Activated naive CD4-positive, alpha-beta T cell treated with anti-CD3 and anti-CD28 coated beads, Interleukin-2, amount 10 ng/mL, durations not matched to agents 5 hours and 36 hours (primary cell): ENCODE measurements around the gene C1orf167. TPM values are rescaled to one million over a fixed set of nuclear protein-coding genes. Genes with fewer than 3 reads are reported as not detected.

Experiments
- total RNA-seq, 2 experiments: library from RNA; stranded (reverse); gene quantifications; one replicate each; pipeline ENCODE4 v1.2.3, GENCODE V29; 2021

Gene C1orf167, protein sequence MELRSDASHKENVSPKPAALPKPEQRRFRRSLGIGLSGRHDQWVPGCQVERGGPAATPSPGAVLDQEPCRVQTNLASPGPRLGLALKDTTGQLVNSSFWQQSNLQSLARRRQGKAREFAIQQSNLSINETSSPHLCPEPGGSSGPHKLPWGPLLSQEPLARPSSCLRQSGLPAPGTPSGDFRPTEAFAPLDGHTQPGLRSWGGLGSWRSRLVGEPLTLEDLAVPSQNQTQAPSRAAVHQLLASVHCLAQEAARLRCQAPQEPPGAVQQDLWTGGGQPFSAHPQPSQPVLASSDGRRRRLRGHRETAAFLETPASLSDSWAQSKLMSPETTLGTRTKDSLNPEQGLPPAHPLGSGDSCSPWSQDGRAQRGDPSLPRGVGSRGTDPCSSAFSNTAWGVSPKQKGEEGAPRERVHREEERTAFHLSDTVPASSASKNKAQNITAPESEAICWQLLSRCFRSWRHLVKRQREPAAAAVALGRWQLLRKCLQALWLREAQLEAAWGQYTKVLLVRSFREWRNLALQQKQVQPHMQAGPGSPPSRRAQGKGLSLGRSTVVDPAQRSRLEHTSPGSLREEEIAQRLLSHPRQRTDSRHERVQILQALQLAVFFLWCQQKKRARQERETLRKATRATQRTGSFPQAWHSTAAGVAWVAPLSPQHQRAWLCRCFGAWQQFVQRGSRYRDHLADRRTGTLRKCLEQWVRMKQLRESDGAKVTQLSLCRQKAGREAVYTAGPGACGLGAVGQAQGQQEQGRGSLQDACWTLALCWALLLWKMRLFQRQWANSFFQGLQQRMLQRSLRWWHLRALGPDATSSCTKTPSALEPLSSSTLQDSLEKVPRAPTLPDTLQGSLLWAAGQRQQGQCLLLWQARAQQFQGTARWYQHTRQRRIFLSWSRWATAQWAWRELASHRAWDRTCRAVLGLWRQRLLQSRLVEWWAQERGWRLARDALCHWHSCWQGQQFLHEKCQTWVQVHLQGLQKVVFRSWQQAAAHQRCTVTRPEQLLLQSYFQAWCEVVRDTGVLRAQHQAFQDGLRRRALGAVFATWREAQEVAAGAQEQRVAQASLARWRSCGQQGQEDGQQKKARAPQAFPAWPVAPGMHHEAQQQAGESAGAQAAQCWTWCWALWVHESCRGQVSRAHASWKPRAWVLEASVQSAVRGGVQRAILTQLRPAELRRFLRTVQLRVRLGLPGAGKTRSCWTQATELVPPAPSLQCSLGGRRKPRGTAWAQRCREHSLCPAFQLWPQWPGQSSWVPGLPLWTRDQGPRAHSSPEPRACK (N-terminal part only)
- total RNA-seq, result not detected

GRCh38 chr1:11761988-11762406 lies at the start of gene C1orf167:
Gene C1orf167, plus strand, starts transcription at chr1:11762193. Its CDS starts 2,208 bp downstream, at chr1:11764401.

DNA sequence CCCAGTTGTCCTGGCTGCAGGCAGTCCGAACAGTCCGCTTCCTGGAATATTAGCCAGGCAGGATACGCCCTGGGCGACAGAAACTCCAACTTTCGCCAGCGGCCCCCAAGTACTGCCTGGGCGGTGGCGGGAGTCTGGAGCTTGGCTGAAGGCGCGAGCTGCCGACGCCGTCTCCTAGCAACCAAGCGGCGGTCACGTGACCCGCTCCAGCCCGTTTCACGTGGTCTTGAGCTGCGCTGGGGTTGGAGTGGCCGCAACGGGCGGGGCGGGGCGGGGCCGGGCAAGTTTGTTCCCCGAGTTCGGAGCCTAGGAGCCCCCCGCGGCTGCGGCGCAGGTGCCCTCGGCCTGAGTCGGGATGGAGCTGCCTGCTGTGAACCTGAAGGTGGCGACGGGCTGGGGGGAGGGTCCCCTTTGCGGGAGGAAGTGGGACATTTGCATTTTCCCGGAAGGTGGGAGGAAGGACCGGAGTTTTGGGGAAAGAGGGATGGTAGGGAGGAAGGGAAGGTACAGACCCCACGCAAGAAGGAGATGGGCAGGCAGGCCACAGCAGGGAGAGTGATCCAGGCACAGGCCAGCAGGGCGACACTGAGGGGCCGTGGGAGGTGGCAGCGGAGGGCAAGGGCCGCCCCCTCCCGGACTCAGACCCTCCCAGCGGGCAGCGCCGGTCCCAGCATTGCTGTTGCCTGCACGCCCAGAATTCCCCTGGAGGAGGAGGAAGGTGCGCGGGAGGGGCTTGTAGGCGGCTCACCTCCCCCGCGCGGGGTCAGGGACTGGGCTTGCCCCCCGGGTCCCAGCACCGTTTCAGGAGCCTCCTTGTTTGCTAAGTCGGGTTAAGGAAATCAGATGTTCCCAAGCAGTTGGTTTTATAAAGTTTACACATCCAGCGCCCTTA lies 25.9 kb upstream of the C1orf167 start, which contains the start of gene AGTRAP:
TSS of gene AGTRAP (plus strand) at position 283 of the 892 bp plus-strand sequence. CDS start at position 356, 73 bp downstream.

GRCh38 chr1:11805422-11806306 lies 43.7 kb downstream of the C1orf167 start, which contains the start of the genes CLCN6 and MTHFR:
Gene CLCN6, plus strand, starts transcription at chr1:11806191. Its CDS starts 72 bp downstream, at chr1:11806263.
Gene MTHFR, minus strand, starts transcription at chr1:11805964. Its CDS starts 2,848 bp downstream, at chr1:11803116.

Other genes starting within 250 kb of the C1orf167 start
- gene FBXO2, start 107.8 kb upstream of the C1orf167 start, total RNA-seq, result 1 to 10 TPM; 1.4 to 2.1 TPM
- gene FBXO44, start 107.3 kb upstream of the C1orf167 start, total RNA-seq, result 10 to 100 TPM; 32.9 to 33.1 TPM
- 10 to 100 TPM; 24.1 to 24.5 TPM for gene FBXO6, start 98.0 kb upstream of the C1orf167 start, total RNA-seq
- 10 to 100 TPM; 54.2 to 60.9 TPM for gene MAD2L2, start 81.0 kb upstream of the C1orf167 start, total RNA-seq
- gene DRAXIN, start 70.5 kb upstream of the C1orf167 start, total RNA-seq, result under 1 TPM; 0.40 to 0.41 TPM
- 10 to 100 TPM; 39.3 to 40.0 TPM for gene AGTRAP, start 26.1 kb upstream of the C1orf167 start, total RNA-seq
- 10 to 100 TPM; 37.3 to 40.5 TPM for gene MTHFR, start 43.8 kb downstream of the C1orf167 start, total RNA-seq
- 10 to 100 TPM; 21.1 to 21.5 TPM for gene CLCN6, start 44.0 kb downstream of the C1orf167 start, total RNA-seq
- not detected for gene NPPA, start 85.6 kb downstream of the C1orf167 start, total RNA-seq
- not detected for gene NPPB, start 96.8 kb downstream of the C1orf167 start, total RNA-seq
- gene KIAA2013, start 164.2 kb downstream of the C1orf167 start, total RNA-seq, result 10 to 100 TPM; 30.9 to 32.8 TPM
- 10 to 100 TPM; 11.8 to 13.9 TPM for gene PLOD1, start 172.5 kb downstream of the C1orf167 start, total RNA-seq
- 10 to 100 TPM; 39.0 to 44.4 TPM for gene MFN2, start 218.3 kb downstream of the C1orf167 start, total RNA-seq